Measurements from ENCODE around the gene SPHK2. TPM values are rescaled to one million over a fixed set of nuclear protein-coding genes. Genes with fewer than 3 reads are reported as not detected.

SPHK2 gene
- polyA plus RNA-seq, 1 of the 3 experiments (the other 2 are of a cell fraction), result 14.8 TPM

GRCh38 chr19:48646722-48647216 lies 27.5 kb downstream of the SPHK2 start:
- H3F3A ChIP-seq (replicated peaks; ENCODE audit: insufficient read depth), result peaks cover 8% of the 10 kb centered on the region
- no peaks in the 10 kb centered on the region for H3K9me2 ChIP-seq
- POLR2A ChIA-PET, result interaction anchor here (0.6 to 1.6 kb wide), 4 partner anchors 23 to 149 kb away, joined by 3 to 7 read pairs (median 4); no protein-coding TSS in a partner anchor
- no peak overlapping the region for H2AFZ ChIP-seq (ENCODE audit: low read depth)
- H3K9me3 ChIP-seq, result no peaks in the 10 kb centered on the region
- no peak for DNase-seq
- H3K4me1 ChIP-seq (ENCODE audit: control insufficient read depth in 1 of 2, insufficient read depth in 2 of 2, low read depth in 1 of 2, low read length in 1 of 2), result peaks cover 4 to 6% of the 10 kb centered on the region in 2 experiments; a peak in 2 of 4 replicates
- no peaks in the 10 kb centered on the region for H3K27me3 ChIP-seq (ENCODE audit: insufficient read depth)
- CTCF ChIA-PET, result interaction anchor here (0.8 to 2.7 kb wide), 14 partner anchors 7 to 324 kb away, joined by 3 to 35 read pairs (median 7); partner anchors contain the start of gene HSD17B14
- peak overlapping the region; percentile 55; the same call in 1 of the 2 replicates for H3K9ac ChIP-seq
- WGBS (ENCODE audit: low lambda C conversion rate), result 13% methylated on average over 10 of the region's 10 CpGs
- H3K79me2 ChIP-seq (ENCODE audit: insufficient read depth), result no peaks in the 10 kb centered on the region
- no peak overlapping the region; a peak in 1 of 4 replicates for H3K27ac ChIP-seq (ENCODE audit: low read depth in 2 of 2, low read length in 1 of 2)
- peak overlapping the region; percentile 99 for H3K4me2 ChIP-seq
- H3K36me3 ChIP-seq (replicated peaks in 1 of 2; ENCODE audit: control insufficient read depth in 1 of 2, insufficient read depth in 2 of 2, low read length in 1 of 2), result no peaks in the 10 kb centered on the region
- H4K20me1 ChIP-seq (ENCODE audit: insufficient read depth), result no peaks in the 10 kb centered on the region
- H3K4me3 ChIP-seq (ENCODE audit: low read depth in 2 of 2, low read length in 1 of 2), result peak overlapping the region in 1 of 2 experiments; percentile 74; a peak in 3 of 4 replicates
- TF ChIP-seq ELF1 (IDR thresholded peaks at IDR 0.05) (no peak), POLR2AphosphoS5 (IDR thresholded peaks at IDR 0.05; ENCODE audit: low read depth, low read length) (0 out of 2 replicates have a peak, but pooled peaks have one; percentile 17)

GRCh38 chr19:48648134-48648533 lies 28.8 kb downstream of the SPHK2 start:
- H3K27ac ChIP-seq (ENCODE audit: low read depth in 2 of 2, low read length in 1 of 2), result no peak overlapping the region
- ChIA-PET POLR2A (no interaction called here), CTCF (no interaction called here)
- H3F3A ChIP-seq (replicated peaks; ENCODE audit: insufficient read depth), result peaks cover 6% of the 10 kb centered on the region
- peaks cover 4 to 6% of the 10 kb centered on the region in 2 experiments; a peak in 2 of 4 replicates for H3K4me1 ChIP-seq (ENCODE audit: control insufficient read depth in 1 of 2, insufficient read depth in 2 of 2, low read depth in 1 of 2, low read length in 1 of 2)
- H2AFZ ChIP-seq (ENCODE audit: low read depth), result no peak overlapping the region
- H3K9me3 ChIP-seq, result no peaks in the 10 kb centered on the region
- no peak for TF ChIP-seq TCF12 (IDR thresholded peaks at IDR 0.05)
- TF ChIP-seq RFX5 (IDR thresholded peaks at IDR 0.05; ENCODE audit: low read length), result no peak
- TF ChIP-seq FOXM1 (IDR thresholded peaks at IDR 0.05; ENCODE audit: low read depth), result no peak
- TF ChIP-seq POLR2AphosphoS5 (IDR thresholded peaks at IDR 0.05; ENCODE audit: low read depth, low read length), result no peak
- no peak for TF ChIP-seq RAD21 (IDR thresholded peaks at IDR 0.05; ENCODE audit: low read length)
- no peak for TF ChIP-seq MEF2A (IDR thresholded peaks at IDR 0.05; ENCODE audit: borderline replicate concordance, low read depth)
- DNase-seq, result no peak
- H3K4me2 ChIP-seq, result no peak overlapping the region
- no peaks in the 10 kb centered on the region for H4K20me1 ChIP-seq (ENCODE audit: insufficient read depth)
- no peak overlapping the region for H3K9ac ChIP-seq
- WGBS (ENCODE audit: low lambda C conversion rate), result 76% methylated on average over 2 of the region's 2 CpGs
- no peak overlapping the region for H3K4me3 ChIP-seq (ENCODE audit: low read depth in 2 of 2, low read length in 1 of 2)
- no peaks in the 10 kb centered on the region for H3K27me3 ChIP-seq (ENCODE audit: insufficient read depth)
- H3K9me2 ChIP-seq, result no peaks in the 10 kb centered on the region
- H3K36me3 ChIP-seq (replicated peaks in 1 of 2; ENCODE audit: control insufficient read depth in 1 of 2, insufficient read depth in 2 of 2, low read length in 1 of 2), result no peaks in the 10 kb centered on the region
- no peaks in the 10 kb centered on the region for H3K79me2 ChIP-seq (ENCODE audit: insufficient read depth)

- POLR2A ChIA-PET, result interaction anchor here (1.1 kb wide), 1 partner anchor 27 kb away, joined by 3 read pairs; no protein-coding TSS in a partner anchor
- CTCF ChIA-PET, result interaction anchor here (0.6 kb wide), 1 partner anchor 65 kb away, joined by 3 read pairs; no protein-coding TSS in a partner anchor
- 82% methylated on average over 12 of the region's 12 CpGs for WGBS (ENCODE audit: low lambda C conversion rate)
- no peak for TF ChIP-seq EZH2phosphoT487 (IDR thresholded peaks at IDR 0.05; ENCODE audit: borderline replicate concordance, low read depth)
- TF ChIP-seq FOXM1 (IDR thresholded peaks at IDR 0.05; ENCODE audit: low read depth), result no peak
- TF ChIP-seq TEAD4 (IDR thresholded peaks at IDR 0.05; ENCODE audit: borderline replicate concordance, insufficient read depth), result no peak
- no peak for TF ChIP-seq SMC3 (IDR thresholded peaks at IDR 0.05; ENCODE audit: low read depth, low read length)
- TF ChIP-seq USF1 (IDR thresholded peaks at IDR 0.05; ENCODE audit: borderline replicate concordance, low read depth), result no peak
- no peak for TF ChIP-seq NRF1 (IDR thresholded peaks at IDR 0.05; ENCODE audit: low read depth, low read length)
- no peak for TF ChIP-seq FOXJ3 (CRISPR knock-in tag; IDR thresholded peaks at IDR 0.05)
- no peak for TF ChIP-seq CHD2 (IDR thresholded peaks at IDR 0.05; ENCODE audit: low read length, partially characterized antibody)
- TF ChIP-seq RAD21 (IDR thresholded peaks at IDR 0.05; ENCODE audit: low read length), result no peak
- TF ChIP-seq RFX5 (IDR thresholded peaks at IDR 0.05; ENCODE audit: low read length), result no peak
- TF ChIP-seq PBX3 (IDR thresholded peaks at IDR 0.05), result no peak
- no peak for TF ChIP-seq TAF1 (IDR thresholded peaks at IDR 0.05; ENCODE audit: borderline replicate concordance, low read depth, low read length)
Measured at GRCh38 chr19:48650974-48651682, 31.8 kb downstream of the SPHK2 start.

More at GRCh38 chr19:48650974-48651682, 31.8 kb downstream of the SPHK2 start:
- H3K9me2 ChIP-seq, result no peaks in the 10 kb centered on the region
- H3F3A ChIP-seq (replicated peaks; ENCODE audit: insufficient read depth), result no peaks in the 10 kb centered on the region
- no peak overlapping the region for H3K27ac ChIP-seq (ENCODE audit: low read depth in 2 of 2, low read length in 1 of 2)
- no peaks in the 10 kb centered on the region for H3K79me2 ChIP-seq (ENCODE audit: insufficient read depth)
- DNase-seq, result no peak
- no peaks in the 10 kb centered on the region for H3K27me3 ChIP-seq (ENCODE audit: insufficient read depth)
- no peak overlapping the region for H2AFZ ChIP-seq (ENCODE audit: low read depth)
- no peaks in the 10 kb centered on the region for H3K9me3 ChIP-seq
- H3K9ac ChIP-seq, result no peak overlapping the region
- H3K4me1 ChIP-seq (ENCODE audit: control insufficient read depth in 1 of 2, insufficient read depth in 2 of 2, low read depth in 1 of 2, low read length in 1 of 2), result peaks cover 0 to 10% of the 10 kb centered on the region in 2 experiments; a peak in 1 of 4 replicates
- H4K20me1 ChIP-seq (ENCODE audit: insufficient read depth), result no peaks in the 10 kb centered on the region
- H3K4me3 ChIP-seq (ENCODE audit: low read depth in 2 of 2, low read length in 1 of 2), result no peak overlapping the region
- H3K4me2 ChIP-seq, result no peak overlapping the region
- no peaks in the 10 kb centered on the region for H3K36me3 ChIP-seq (replicated peaks in 1 of 2; ENCODE audit: control insufficient read depth in 1 of 2, insufficient read depth in 2 of 2, low read length in 1 of 2)

Data from SK-N-SH (cell line).